ENCODE data around the gene C11orf52. TPM values are rescaled to one million over a fixed set of nuclear protein-coding genes. Genes with fewer than 3 reads are reported as not detected.

C11orf52 gene
- total RNA-seq, 4 donors from 2014 or later, result 3.5 to 7.5 (median 4.1) TPM; not detected in 1

- TF ChIP-seq CTCF (IDR thresholded peaks at IDR 0.05; ENCODE audit: low read depth), result no peak
These were observed 23.2 kb downstream of the C11orf52 start for GRCh38 chr11:111941963-111942362.

DNA sequence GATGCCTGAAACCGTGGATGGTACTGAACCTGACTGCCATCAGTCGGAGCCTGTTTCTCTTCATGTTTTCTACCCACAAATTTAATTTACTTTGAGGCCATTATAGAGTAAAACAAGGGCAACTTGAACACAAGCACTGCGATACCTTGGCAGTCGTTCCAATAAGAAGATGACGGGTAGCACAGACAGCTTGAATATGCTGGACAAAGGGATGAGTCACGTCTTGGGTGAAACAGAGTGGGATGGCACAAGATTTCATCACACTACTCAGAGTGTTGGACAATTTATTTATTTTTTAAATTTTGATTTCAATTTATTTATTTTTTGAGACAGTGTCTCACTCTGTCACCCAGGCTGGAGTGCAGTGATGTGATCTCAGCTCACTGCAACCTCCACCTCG is 24.1 kb downstream of the C11orf52 start:
- TF ChIP-seq CTCF (IDR thresholded peaks at IDR 0.05; ENCODE audit: low read depth), result no peak

DNA sequence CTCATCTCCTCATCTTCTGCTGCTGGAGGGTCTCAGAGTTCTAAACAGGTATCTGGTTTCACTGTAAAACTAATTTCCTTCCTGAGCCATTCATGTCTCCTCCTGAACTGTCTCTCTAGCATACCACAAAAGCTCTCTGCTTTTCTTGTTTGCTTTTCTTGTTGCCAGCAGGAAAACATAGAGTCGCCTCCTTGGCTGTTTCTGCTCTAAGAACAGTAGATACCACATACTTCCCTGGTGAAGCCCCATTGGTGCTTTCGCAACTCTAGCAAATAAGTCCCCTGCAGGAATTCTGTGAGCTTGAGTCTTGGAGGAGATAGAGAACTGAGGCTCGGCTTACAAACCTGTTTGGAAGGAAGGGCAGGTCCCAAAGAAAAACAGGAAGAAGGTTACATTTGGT is 25.4 kb downstream of the C11orf52 start:
- no peak for TF ChIP-seq CTCF (IDR thresholded peaks at IDR 0.05; ENCODE audit: low read depth)

GRCh38 chr11:111944651-111945051 is 25.9 kb downstream of the C11orf52 start:
- TF ChIP-seq CTCF (IDR thresholded peaks at IDR 0.05; ENCODE audit: low read depth), result no peak

DNA sequence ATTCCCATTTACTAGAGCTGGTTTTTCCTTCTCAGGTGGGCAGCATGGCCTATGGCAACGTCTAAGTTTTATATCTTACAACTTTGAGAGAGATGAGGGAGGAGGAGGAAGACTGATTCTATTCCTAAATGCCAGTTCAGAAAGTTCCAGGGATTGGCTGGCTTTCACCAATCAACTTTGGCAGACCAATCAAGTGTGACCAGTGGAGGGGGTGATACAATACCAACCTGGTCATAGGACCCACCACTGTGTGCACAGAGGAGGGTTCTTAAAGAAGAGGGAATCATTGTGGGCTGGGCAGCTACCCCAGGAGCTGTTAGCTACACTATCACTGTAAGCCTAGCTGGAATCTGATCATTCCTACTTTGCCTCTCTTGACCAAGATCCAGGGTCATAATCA is 26.5 kb downstream of the C11orf52 start:
- TF ChIP-seq CTCF (IDR thresholded peaks at IDR 0.05; ENCODE audit: low read depth), result no peak

- TF ChIP-seq CTCF (IDR thresholded peaks at IDR 0.05; ENCODE audit: low read depth), result no peak
These were observed 27.8 kb downstream of the C11orf52 start for GRCh38 chr11:111946499-111946898.

GRCh38 chr11:111947143-111947542 is 28.4 kb downstream of the C11orf52 start:
- no peak for TF ChIP-seq CTCF (IDR thresholded peaks at IDR 0.05; ENCODE audit: low read depth)
